Body of pancreas (tissue), 4 donors: ENCODE results near the gene CDK13. TPM values are rescaled to one million over a fixed set of nuclear protein-coding genes. Genes with fewer than 3 reads are reported as not detected.

Source experiments
- ATAC-seq: fragments of 150-250 bp; one replicate; pipeline ENCODE4 v1.9.1; 2016
- DNase-seq, 4 donors: peaks; one replicate each; pipeline ENCODE4 v3.0.0-alpha.2; 2019
- H3K27ac ChIP-seq, 4 donors: fragments of 200-600 bp; sonication (generic); 1 replicate in 3 of 4; 2 replicates in 1 of 4; pipeline versions ENCODE4 v1.5.1 to v1.6.1; 2016 to 2019; ENCODE audit warnings: mild to moderate bottlenecking in 1 of 4, mixed read lengths in 1 of 4, moderate library complexity in 1 of 4
- H3K27me3 ChIP-seq, 2 donors: fragments of 200-600 bp; sonication (generic); one replicate each; pipeline ENCODE4 v1.6.0; 2016; ENCODE audit warnings: mild to moderate bottlenecking in 1 of 2
- H3K36me3 ChIP-seq, 2 donors: fragments of 200-600 bp; sonication (generic); replicated peaks in 1 of 2; 2 replicates each; pipeline ENCODE4 v1.5.1; 2016; ENCODE audit warnings: low read depth in 2 of 2; ENCODE audit not compliant: insufficient read depth in 1 of 2
- H3K4me1 ChIP-seq: fragments of 200-600 bp; sonication (generic); one replicate; pipeline ENCODE4 v1.6.0; 2016
- H3K4me3 ChIP-seq, 2 donors: fragments of 200-600 bp; sonication (generic); 1 replicate in 1 of 2; 2 replicates in 1 of 2; pipeline ENCODE4 v1.5.1; 2016 to 2019
- H3K9me3 ChIP-seq, 3 donors: fragments of 200-600 bp; sonication (generic); 1 replicate in 2 of 3; 2 replicates in 1 of 3; pipeline ENCODE4 v1.5.1; 2016
- CTCF ChIP-seq, 7 experiments: fragments of 450-650 bp in 4 of 7; fragments of 200-600 bp in 3 of 7; sonication (generic) in 3 of 7; IDR thresholded peaks; one replicate each; pipeline ENCODE4 v1.5.1; 2016 to 2019; ENCODE audit warnings: antibody characterized with exemption in 7 of 7
- POLR2A ChIP-seq, 3 donors: fragments of 450-650 bp; IDR thresholded peaks; one replicate each; pipeline ENCODE4 v1.6.1; 2016; ENCODE audit warnings: antibody characterized with exemption in 3 of 3, mild to moderate bottlenecking in 2 of 3
- WGBS, 2 donors: methylation state at CpG; one replicate each; pipeline ENCODE4 v1.1.5; 2017; 5-methylcytosine and 5-hydroxymethylcytosine counted together
- intact Hi-C: fragments of 100-400 bp; cut with DNase I; formaldehyde crosslinking; loops from one replicate; pipeline ENCODE4 v1.15.1; 2023
- total RNA-seq, 2 donors: library from RNA; depleted of rRNA; stranded (reverse); fragments of >200 nt; gene quantifications; one replicate each; pipeline ENCODE4 v1.1.0, GENCODE V29; 2016

CDK13 gene
- total RNA-seq, 2 donors from 2014 or later, result 73.2 to 97.6 TPM

GRCh38 chr7:40095230-40095629, 145.2 kb downstream of the CDK13 start:
- Histone ChIP-seq H3K9me3 (no peaks in the 10 kb centered on the region), H3K4me1 (peaks cover 43% of the 10 kb centered on the region), H3K36me3 (peaks cover 0 to 15% of the 10 kb centered on the region in 2 donors), H3K27ac (peak overlapping the region in 1 of 4 donors; percentile 17), H3K27me3 (no peaks in the 10 kb centered on the region), H3K4me3 (no peak overlapping the region)
- TF ChIP-seq CTCF (IDR thresholded peaks at IDR 0.05), result no peak
- no peak for TF ChIP-seq POLR2A (IDR thresholded peaks at IDR 0.05)
- ATAC-seq (no peak), DNase-seq (no peak)
- intact Hi-C loops, result no loop called here
- WGBS, 2 donors, result 46 to 56% methylated on average over 1 of the region's 1 CpG

- WGBS, 2 donors, result 0 to 9% methylated on average over 1 of the region's 1 CpG
- TF ChIP-seq CTCF (IDR thresholded peaks at IDR 0.05) (no peak), POLR2A (IDR thresholded peaks at IDR 0.05) (no peak)
- Histone ChIP-seq H3K27me3 (no peaks in the 10 kb centered on the region), H3K4me3 (no peak overlapping the region), H3K36me3 (peaks cover 0 to 15% of the 10 kb centered on the region in 2 donors), H3K4me1 (peaks cover 45% of the 10 kb centered on the region), H3K9me3 (no peaks in the 10 kb centered on the region), H3K27ac (peak overlapping the region in 3 of 4 donors; percentile 5 to 17 (median 10))
- ATAC-seq (no peak), DNase-seq (no peak)
- intact Hi-C loops, result no loop called here
These were observed 145.8 kb downstream of the CDK13 start for GRCh38 chr7:40095695-40096327.

- peaks cover 52% of the 10 kb centered on the region for H3K4me1 ChIP-seq
- WGBS, 2 donors, result 27 to 46% methylated on average over 2 of the region's 2 CpGs
- intact Hi-C loops, result no loop called here
- no peaks in the 10 kb centered on the region for H3K27me3 ChIP-seq
- peaks cover 0 to 13% of the 10 kb centered on the region in 2 donors for H3K36me3 ChIP-seq
- H3K4me3 ChIP-seq, result no peak overlapping the region
- peak overlapping the region in 1 of 4 donors; percentile 22 for H3K27ac ChIP-seq
- no peak for ATAC-seq
- TF ChIP-seq POLR2A (IDR thresholded peaks at IDR 0.05) (no peak), CTCF (IDR thresholded peaks at IDR 0.05) (no peak)
- no peak for DNase-seq
- H3K9me3 ChIP-seq, result no peaks in the 10 kb centered on the region
These were observed 147.7 kb downstream of the CDK13 start for GRCh38 chr7:40097728-40098127.

GRCh38 chr7:40098810-40099209, 148.8 kb downstream of the CDK13 start:
- no peaks in the 10 kb centered on the region for H3K27me3 ChIP-seq
- peaks cover 0 to 7% of the 10 kb centered on the region in 2 donors for H3K36me3 ChIP-seq
- no peak overlapping the region for H3K4me3 ChIP-seq
- ATAC-seq (no peak), DNase-seq (no peak)
- intact Hi-C loops, result no loop called here
- H3K4me1 ChIP-seq, result peaks cover 57% of the 10 kb centered on the region
- peak overlapping the region in 2 of 4 donors; percentile 20 to 22 for H3K27ac ChIP-seq
- H3K9me3 ChIP-seq, result no peaks in the 10 kb centered on the region
- no peak for TF ChIP-seq CTCF (IDR thresholded peaks at IDR 0.05)
- no peak for TF ChIP-seq POLR2A (IDR thresholded peaks at IDR 0.05)

GRCh38 chr7:40099837-40100236, 149.8 kb downstream of the CDK13 start:
- no peak for TF ChIP-seq CTCF (IDR thresholded peaks at IDR 0.05)
- no peak for TF ChIP-seq POLR2A (IDR thresholded peaks at IDR 0.05)
- Histone ChIP-seq H3K36me3 (no peaks in the 10 kb centered on the region), H3K4me3 (no peak overlapping the region), H3K27me3 (no peaks in the 10 kb centered on the region), H3K4me1 (peaks cover 53% of the 10 kb centered on the region), H3K9me3 (no peaks in the 10 kb centered on the region), H3K27ac (no peak overlapping the region)
- intact Hi-C loops, result no loop called here
- no peak for ATAC-seq
- WGBS, 2 donors, result 81 to 88% methylated on average over 4 of the region's 4 CpGs
- no peak for DNase-seq
